OCI-LY7 (cell line): Measurements from ENCODE around the gene SLC30A7.

Experiments
- EZH2phosphoT487 ChIP-seq: fragments of 200-600 bp; sonication (generic); IDR thresholded peaks from 2 replicates; pipeline ENCODE4 v1.6.1; 2018; ENCODE audit warnings: low read depth, borderline replicate concordance, mild to moderate bottlenecking, mixed run types, antibody characterized with exemption, low read length, moderate library complexity, mixed read lengths
- TF ChIP-seq, protein P1 (sequence below): fragments of 200-600 bp; sonication (generic); conservative IDR thresholded peaks from 2 replicates; pipeline ENCODE4 v1.5.1; 2014; ENCODE audit warnings: mild to moderate bottlenecking, antibody characterized with exemption, low read length, moderate library complexity, mixed read lengths

DNA sequence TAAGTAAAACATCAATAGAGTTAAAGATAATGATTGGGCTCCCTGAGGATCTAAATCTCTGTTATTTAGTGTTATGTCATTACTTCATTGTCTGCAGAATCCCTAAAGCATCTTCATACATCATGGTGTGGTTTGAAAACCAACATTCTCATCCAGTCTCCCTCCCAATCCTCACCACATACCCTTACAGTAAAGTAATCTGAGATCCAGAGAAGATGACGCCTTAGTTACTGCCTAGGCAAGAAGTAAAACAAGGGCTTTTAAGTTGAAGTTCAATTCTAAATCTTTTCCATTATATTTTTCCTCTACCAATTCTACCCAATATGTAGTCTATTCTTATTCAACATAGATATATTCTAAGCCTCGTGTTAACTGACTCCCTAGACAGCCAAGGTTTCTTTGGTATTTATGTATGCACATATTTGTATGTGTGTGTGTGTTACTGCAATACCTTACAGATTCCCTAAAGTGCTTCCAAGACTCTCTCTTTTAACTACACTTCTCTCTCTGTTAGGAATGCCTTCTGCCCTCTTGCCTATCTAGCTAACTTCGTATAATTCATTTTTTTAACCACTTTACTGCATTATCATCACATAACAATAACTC, 112.4 kb downstream of the SLC30A7 start:
- TF ChIP-seq, protein P1, sequence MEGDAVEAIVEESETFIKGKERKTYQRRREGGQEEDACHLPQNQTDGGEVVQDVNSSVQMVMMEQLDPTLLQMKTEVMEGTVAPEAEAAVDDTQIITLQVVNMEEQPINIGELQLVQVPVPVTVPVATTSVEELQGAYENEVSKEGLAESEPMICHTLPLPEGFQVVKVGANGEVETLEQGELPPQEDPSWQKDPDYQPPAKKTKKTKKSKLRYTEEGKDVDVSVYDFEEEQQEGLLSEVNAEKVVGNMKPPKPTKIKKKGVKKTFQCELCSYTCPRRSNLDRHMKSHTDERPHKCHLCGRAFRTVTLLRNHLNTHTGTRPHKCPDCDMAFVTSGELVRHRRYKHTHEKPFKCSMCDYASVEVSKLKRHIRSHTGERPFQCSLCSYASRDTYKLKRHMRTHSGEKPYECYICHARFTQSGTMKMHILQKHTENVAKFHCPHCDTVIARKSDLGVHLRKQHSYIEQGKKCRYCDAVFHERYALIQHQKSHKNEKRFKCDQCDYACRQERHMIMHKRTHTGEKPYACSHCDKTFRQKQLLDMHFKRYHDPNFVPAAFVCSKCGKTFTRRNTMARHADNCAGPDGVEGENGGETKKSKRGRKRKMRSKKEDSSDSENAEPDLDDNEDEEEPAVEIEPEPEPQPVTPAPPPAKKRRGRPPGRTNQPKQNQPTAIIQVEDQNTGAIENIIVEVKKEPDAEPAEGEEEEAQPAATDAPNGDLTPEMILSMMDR, result no peak
- no peak for TF ChIP-seq EZH2phosphoT487
